Peyer's patch (tissue), 4 donors: ENCODE data around the gene GALNT2. TPM values are rescaled to one million over a fixed set of nuclear protein-coding genes. Genes with fewer than 3 reads are reported as not detected.

Experiments
- DNase-seq, 3 donors: peaks; one replicate each; pipeline ENCODE4 v3.0.0-alpha.2; 2017 to 2019
- H3K27ac ChIP-seq, 4 donors: fragments of 200-600 bp; sonication (generic); one replicate each; pipeline ENCODE4 v1.5.1; 2016 to 2019
- H3K27me3 ChIP-seq, 2 donors: fragments of 200-600 bp; sonication (generic); one replicate each; pipeline ENCODE4 v1.5.1; 2019
- H3K36me3 ChIP-seq, 3 donors: fragments of 200-600 bp; sonication (generic); one replicate each; pipeline ENCODE4 v1.5.1; 2016 to 2019
- H3K4me1 ChIP-seq, 4 donors: fragments of 200-600 bp; sonication (generic); one replicate each; pipeline ENCODE4 v1.5.1; 2016 to 2019
- H3K4me3 ChIP-seq, 4 donors: fragments of 200-600 bp; sonication (generic); 1 replicate in 3 of 4; 2 replicates in 1 of 4; pipeline ENCODE4 v1.5.1; 2016 to 2019; ENCODE audit warnings: mild to moderate bottlenecking in 1 of 4
- H3K9me3 ChIP-seq, 4 donors: fragments of 200-600 bp; sonication (generic); one replicate each; pipeline ENCODE4 v1.5.1; 2016 to 2019; ENCODE audit warnings: mild to moderate bottlenecking in 1 of 4
- CTCF ChIP-seq, 6 experiments: fragments of 450-650 bp in 4 of 6; fragments of 200-600 bp in 2 of 6; sonication (generic) in 1 of 6; IDR thresholded peaks; one replicate each; pipeline ENCODE4 v1.5.1; 2017 to 2019; ENCODE audit warnings: antibody characterized with exemption in 6 of 6, mild to moderate bottlenecking in 3 of 6, moderate library complexity in 1 of 6
- POLR2A ChIP-seq, 2 donors: fragments of 450-650 bp; IDR thresholded peaks; one replicate each; pipeline ENCODE4 v1.5.1; 2017; ENCODE audit warnings: antibody characterized with exemption in 2 of 2, mild to moderate bottlenecking in 2 of 2, moderate library complexity in 2 of 2
- total RNA-seq, 4 donors: library from RNA; depleted of rRNA; stranded (reverse); fragments of >200 nt; gene quantifications; one replicate each; pipeline ENCODE4 v1.1.0, GENCODE V29; 2016

The GALNT2 gene
- total RNA-seq, 4 donors from 2014 or later, result 36.3 to 52.5 (median 43.6) TPM

GRCh38 chr1:230124186-230125128 lies 57.4 kb downstream of the GALNT2 start:
- Histone ChIP-seq H3K27me3 (no peaks in the 10 kb centered on the region), H3K9me3 (no peaks in the 10 kb centered on the region), H3K36me3 (no peaks in the 10 kb centered on the region), H3K4me3 (no peak overlapping the region), H3K4me1 (peaks cover 0 to 26% (median 10%) of the 10 kb centered on the region in 4 donors), H3K27ac (peak overlapping the region; percentile 50 to 76 (median 58))
- DNase-seq, result no peak
- no peak for TF ChIP-seq CTCF (IDR thresholded peaks at IDR 0.05)
- no peak for TF ChIP-seq POLR2A (IDR thresholded peaks at IDR 0.05)

GRCh38 chr1:230125141-230125540 lies 58.1 kb downstream of the GALNT2 start:
- no peak for TF ChIP-seq CTCF (IDR thresholded peaks at IDR 0.05)
- no peak for TF ChIP-seq POLR2A (IDR thresholded peaks at IDR 0.05)
- H3K27me3 ChIP-seq, result no peaks in the 10 kb centered on the region
- no peak overlapping the region for H3K4me3 ChIP-seq
- peaks cover 0 to 26% (median 10%) of the 10 kb centered on the region in 4 donors for H3K4me1 ChIP-seq
- peak overlapping the region in 2 of 4 donors; percentile 61 to 76 for H3K27ac ChIP-seq
- no peak for DNase-seq
- H3K36me3 ChIP-seq, result no peaks in the 10 kb centered on the region
- no peaks in the 10 kb centered on the region for H3K9me3 ChIP-seq

- TF ChIP-seq CTCF (IDR thresholded peaks at IDR 0.05) (no peak), POLR2A (IDR thresholded peaks at IDR 0.05) (no peak)
- Histone ChIP-seq H3K27ac (peak overlapping the region in 1 of 4 donors; percentile 27), H3K36me3 (no peaks in the 10 kb centered on the region), H3K4me1 (peaks cover 0 to 26% (median 10%) of the 10 kb centered on the region in 4 donors), H3K9me3 (no peaks in the 10 kb centered on the region), H3K4me3 (no peak overlapping the region), H3K27me3 (no peaks in the 10 kb centered on the region)
- DNase-seq, result no peak
Measured at GRCh38 chr1:230125640-230126528, 58.8 kb downstream of the GALNT2 start.

GRCh38 chr1:230126529-230127104 lies 59.6 kb downstream of the GALNT2 start:
- H3K27ac ChIP-seq, result no peak overlapping the region

More at GRCh38 chr1:230126529-230127104, 59.6 kb downstream of the GALNT2 start:
- no peaks in the 10 kb centered on the region for H3K27me3 ChIP-seq
- H3K4me1 ChIP-seq, result peaks cover 0 to 26% (median 10%) of the 10 kb centered on the region in 4 donors
- H3K4me3 ChIP-seq, result no peak overlapping the region
- no peaks in the 10 kb centered on the region for H3K9me3 ChIP-seq
- TF ChIP-seq POLR2A (IDR thresholded peaks at IDR 0.05) (no peak), CTCF (IDR thresholded peaks at IDR 0.05) (no peak)
- H3K36me3 ChIP-seq, result no peaks in the 10 kb centered on the region
- DNase-seq, result no peak
